Right lung (tissue), 10 donors: Measurements from ENCODE around the gene PHF12. TPM values are rescaled to one million over a fixed set of nuclear protein-coding genes. Genes with fewer than 3 reads are reported as not detected.

Experiments
- DNase-seq, 2 donors: peaks; one replicate each; pipeline ENCODE4 v3.0.0-alpha.2; 2013
- long read RNA-seq, 8 donors: transcript quantifications; one replicate each; lab custom pipeline, GENCODE V29; 2026
- polyA plus RNA-seq, 5 donors: library from polyadenylated mRNA; unstranded; fragments of 120-200 nt; gene quantifications; one replicate each; pipeline versions ENCODE4 v1.2.1 to v1.2.3, GENCODE V29; 2013; ENCODE audit warnings: inconsistent platforms in 1 of 5, low replicate concordance in 1 of 5; ENCODE audit not compliant: insufficient read length in 5 of 5, insufficient read depth in 1 of 5

PHF12 gene
- 10 to 100 TPM; 42.7 to 61.2 (median 57.0) TPM for polyA plus RNA-seq
- long read RNA-seq, donor 1, transcript PHF12-201 (9 exons, 2,957 nt) = major isoform, 7 of 12 reads
- long read RNA-seq, donor 1, partial matches to known transcripts = 5 of 12 reads
- long read RNA-seq, donor 1, other reads (novel, unspliced or antisense) = 0 of 12 reads
- long read RNA-seq, donor 2, partial matches to known transcripts = 5 of 8 reads
- long read RNA-seq, donor 2, other reads (novel, unspliced or antisense) = 0 of 8 reads
- long read RNA-seq, donor 3, partial matches to known transcripts = 0 of 6 reads
- long read RNA-seq, donor 3, other reads (novel, unspliced or antisense) = 0 of 6 reads
- long read RNA-seq, donor 4, partial matches to known transcripts = 0 of 1 reads
- long read RNA-seq, donor 4, other reads (novel, unspliced or antisense) = 0 of 1 reads
- long read RNA-seq, donor 5, transcript PHF12-201 (9 exons, 2,957 nt) = major isoform, 7 of 16 reads
- long read RNA-seq, donor 5, partial matches to known transcripts = 8 of 16 reads
- long read RNA-seq, donor 5, other reads (novel, unspliced or antisense) = 0 of 16 reads
- long read RNA-seq, donor 6, full-length matches to known transcripts = 7 of 12 reads
- long read RNA-seq, donor 6, partial matches to known transcripts = 5 of 12 reads
- long read RNA-seq, donor 6, other reads (novel, unspliced or antisense) = 0 of 12 reads
- long read RNA-seq, donor 7, full-length matches to known transcripts = 11 of 11 reads
- long read RNA-seq, donor 7, partial matches to known transcripts = 0 of 11 reads
- long read RNA-seq, donor 7, other reads (novel, unspliced or antisense) = 0 of 11 reads
- long read RNA-seq, donor 8, partial matches to known transcripts = 0 of 1 reads
- long read RNA-seq, donor 8, other reads (novel, unspliced or antisense) = 0 of 1 reads

DNA sequence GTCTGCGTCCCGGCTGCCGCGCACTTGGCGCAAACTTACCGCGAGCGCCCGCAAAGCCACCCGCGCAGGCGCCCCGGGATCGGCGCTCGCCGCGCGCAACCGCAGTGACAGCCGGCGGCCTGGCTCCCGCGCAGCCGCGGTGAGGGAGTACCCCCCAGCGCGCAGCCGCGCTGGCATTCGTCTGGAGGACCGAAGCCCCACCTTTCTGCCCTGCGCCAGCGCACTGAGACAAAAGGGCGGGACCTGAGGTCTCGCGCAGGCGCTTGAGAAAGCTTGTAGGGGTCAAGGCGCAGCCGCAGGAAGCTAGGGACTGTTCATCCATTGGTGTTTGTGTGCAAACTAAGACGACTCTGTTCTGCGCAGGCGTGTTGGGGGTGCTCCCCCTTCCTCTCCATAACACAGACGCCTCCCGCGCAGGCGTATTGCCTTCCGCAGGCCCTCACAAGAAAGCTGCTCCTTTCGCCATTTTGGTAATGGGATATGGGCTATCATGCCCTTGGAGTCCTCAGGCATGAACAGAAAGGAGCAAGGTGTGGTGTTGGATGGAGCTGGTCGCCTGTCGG lies at the start of gene PHF12:
Gene PHF12 (minus strand): TSS at position 91 of the 563 bp plus-strand sequence. CDS start 558 bp downstream, outside the sequence.
- DNase-seq = peak; percentile 100

DNA sequence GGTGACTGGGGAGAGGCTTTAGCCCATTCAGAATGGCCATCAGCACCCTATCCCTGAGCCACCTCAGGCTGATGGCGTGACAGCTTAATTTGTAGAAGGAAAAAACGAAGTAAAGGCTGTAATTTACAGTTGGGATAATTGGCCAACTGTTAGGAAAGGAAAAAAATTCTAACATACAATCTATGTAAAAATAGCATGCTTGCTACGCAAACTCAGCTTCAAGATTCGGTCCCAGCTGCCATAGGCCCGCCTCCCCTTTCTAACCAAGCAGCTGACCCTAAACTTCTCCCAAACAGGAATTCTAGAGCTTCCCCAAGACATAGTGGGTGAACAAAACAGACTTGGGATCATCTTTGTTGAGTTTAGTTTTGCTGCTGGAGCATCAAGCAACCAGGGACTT lies 49.7 kb upstream of the PHF12 start:
- no peak for DNase-seq

DNA sequence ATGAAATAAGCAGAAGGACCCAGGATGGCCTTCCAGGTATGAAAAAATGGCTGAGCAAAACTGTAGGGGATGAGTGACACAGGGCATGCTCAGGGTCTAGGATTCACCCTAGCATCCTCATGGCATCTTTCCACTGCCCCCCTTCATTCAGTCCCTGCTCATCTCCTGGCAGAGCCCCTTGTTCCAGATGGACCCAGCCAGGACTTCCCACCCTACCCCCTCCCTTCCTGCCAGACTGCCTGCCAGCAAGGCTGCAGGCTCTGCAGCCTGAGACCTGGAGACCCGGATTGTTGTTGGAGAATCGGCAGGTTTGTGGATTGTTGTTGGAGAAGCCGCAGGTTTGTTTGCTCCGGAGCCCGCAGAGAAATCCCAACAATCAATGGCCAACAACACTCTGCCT lies 47.9 kb upstream of the PHF12 start:
- no peak for DNase-seq

DNA sequence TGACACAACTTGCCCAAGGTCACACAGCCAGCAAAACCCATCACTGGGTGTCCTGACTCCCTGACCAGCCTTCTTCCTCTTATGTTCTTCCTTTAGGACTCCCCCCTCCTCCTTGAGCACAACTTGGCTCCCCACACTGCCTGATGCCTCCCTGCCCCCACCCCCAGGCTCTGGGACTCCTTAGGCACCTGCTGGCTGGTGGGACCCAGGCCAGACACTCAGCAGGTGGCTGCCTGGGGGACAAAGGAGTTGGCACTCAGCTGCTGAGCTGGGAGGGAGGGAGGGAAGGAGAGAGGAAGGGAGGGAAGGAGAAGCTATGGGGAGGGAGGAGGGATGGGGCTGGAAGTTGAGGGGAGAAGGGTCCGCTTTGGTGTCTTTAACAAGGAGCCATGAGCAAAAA lies 46.5 kb upstream of the PHF12 start:
- no peak for DNase-seq

DNA sequence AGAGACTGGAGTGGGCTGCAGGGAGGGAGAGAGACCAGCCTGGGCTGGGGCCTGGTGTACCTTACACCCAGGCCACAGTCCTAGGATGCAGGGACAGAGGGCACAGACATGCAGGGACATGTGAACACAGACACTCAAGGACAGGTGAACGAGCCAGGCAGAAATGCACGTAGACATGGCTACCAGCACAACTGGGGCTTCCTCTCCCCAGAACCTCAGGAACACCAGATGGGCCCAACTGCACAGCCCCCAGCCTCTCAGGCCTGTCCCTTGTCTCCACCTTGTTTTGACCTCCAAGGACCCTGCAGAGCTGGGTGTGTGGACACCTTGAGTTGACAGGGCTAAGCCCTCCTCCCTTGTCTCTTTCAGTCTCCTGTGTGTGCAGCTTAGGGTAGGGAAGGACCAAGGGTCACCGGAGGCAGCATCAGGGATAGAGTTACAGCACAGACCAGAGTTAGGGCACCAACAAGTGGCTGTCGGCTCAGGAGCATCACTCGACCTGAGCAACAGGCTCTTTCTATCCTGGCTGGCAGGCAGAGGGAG lies 45.3 kb upstream of the PHF12 start:
- DNase-seq = no peak

DNA sequence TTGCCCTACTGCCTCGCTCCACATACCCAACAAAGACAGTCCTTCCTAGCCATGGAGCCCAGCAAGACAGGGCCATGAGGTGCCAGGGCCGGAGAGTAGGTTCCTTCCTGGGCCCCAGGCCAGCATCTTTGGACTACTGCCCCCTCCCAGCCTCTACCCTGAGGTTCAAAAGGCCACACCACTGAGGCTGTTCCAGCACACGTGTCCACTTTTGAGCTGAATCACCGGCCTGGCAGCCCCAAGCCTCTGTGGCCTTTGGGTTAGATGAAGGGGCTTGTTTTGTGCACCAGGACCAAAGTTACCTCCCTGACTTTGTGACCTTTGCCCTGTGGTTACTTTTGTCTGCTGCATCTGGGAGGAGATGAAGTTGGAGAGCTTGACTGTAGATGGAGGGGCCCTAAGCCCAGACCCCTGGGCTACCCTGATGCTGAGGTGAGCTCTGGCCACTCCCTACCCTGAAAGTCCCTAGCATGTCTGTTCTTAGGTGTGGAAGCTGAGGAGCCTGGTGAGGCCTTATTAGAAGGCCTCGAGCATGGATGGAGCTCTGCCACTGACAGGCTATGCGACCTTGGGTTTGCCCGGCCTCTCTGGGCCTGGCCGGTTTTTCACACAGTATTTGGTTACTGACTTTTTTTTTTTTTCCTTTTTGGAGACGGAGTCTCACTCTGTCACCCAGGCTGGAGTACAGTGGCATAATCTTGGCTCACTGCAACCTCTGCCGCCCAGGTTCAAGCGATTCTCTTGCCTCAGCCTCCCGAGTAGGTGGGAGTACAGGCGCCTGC lies 42.5 kb upstream of the PHF12 start:
- no peak for DNase-seq

DNA sequence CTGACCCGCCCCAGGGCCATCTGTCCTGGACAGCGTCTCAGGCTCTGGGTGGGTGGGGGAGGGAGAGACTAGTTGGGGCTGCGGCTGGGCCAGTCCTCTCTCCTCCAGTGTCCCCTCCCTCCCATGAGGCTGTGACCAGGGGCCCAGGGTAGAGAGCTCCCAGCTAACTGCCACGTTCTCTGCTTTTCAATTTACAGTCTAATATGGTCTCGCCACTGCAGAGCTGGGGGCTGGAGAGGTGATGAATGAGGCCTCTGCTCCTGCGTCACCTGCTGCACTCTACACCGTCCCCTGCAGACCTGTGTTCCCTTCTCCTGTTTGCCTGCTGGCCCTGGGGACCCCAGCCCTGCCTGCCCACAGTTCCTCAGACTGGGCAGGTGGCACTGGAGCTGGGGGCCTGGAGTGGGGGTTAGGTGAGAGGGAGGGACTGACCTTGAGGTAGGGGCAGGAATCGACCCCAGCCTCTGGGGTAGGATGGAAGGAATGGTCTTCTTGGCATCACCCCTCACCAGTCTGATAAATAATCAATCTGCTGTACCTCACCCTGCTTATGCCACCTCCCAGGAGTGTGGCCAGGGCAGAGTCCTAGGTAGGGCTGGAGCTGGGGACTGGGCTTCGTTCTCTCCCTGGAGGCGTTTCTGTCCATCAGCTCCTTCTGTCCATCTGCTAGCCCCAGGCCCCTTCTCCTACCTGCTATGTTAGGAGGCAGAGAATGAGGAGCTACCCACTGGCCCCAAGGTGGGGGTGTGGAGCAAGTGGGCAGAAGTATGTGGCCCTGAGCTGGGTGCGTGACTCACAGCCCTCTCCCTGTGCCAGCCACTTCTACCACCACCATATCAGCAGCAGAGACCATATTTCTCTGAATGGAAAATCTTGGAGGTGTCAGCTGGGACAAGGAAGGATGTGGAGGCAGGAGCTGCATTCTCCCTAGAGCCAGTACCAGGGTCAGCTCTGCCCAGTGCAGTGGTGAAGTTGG lies 41.6 kb upstream of the PHF12 start:
- DNase-seq = no peak

DNA sequence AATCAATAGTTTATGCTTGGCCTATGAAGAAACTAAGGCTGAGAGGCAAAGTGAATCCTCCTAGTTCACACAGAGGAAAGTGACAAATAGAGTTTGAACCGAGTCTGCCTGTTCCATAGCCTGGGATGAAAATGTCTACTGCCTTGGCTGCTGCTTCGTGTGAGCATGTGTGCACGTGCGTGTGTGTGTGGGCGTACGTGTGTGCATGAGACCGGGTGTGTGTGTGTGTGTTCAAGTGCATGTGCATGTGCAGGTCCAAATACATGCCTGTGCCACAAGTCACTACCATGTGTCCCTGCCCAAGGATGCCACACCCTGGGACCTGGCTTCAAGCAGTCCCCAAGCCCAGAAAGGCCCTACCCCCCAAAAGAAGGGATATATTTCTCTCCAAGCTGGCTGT lies 40.9 kb upstream of the PHF12 start:
- no peak for DNase-seq

DNA sequence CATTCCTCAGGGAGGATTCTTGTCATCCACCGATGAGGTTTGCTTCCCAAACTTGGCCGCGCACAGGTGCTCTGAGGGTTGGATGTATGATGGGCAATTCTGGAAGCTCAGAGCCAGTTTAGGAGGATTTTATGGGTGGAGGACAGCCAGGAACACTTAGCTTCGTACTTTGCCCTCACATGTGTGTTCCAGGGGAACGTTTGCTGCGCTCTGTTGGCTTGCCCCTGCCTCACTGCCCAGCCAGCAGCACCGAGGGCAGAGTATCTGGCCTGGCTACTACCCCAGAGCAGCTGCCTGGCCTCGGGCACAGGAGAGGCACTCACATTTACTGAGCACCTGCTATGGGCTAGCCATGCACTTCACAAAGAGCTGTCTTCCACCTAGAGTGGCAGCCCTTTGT lies 40.5 kb upstream of the PHF12 start:
- no peak for DNase-seq

DNA sequence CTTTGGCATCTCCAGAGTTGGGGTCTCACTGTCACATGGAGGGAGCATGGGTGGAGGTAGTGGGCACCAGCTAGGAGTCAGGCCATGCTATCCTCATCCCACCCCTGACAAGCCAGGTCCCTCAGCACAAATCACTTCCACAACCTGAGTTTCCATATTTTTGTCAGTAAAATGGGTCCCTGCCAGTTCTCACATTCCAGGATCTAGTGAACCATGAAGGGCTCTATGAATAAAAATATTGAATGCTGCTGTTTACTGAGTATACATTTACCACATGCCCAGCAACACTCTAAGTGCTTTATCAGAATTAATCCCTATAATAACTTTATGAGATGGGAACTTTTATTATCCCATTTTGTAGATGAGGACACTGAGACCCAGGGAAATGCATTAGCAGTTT lies 37.7 kb upstream of the PHF12 start:
- no peak for DNase-seq

DNA sequence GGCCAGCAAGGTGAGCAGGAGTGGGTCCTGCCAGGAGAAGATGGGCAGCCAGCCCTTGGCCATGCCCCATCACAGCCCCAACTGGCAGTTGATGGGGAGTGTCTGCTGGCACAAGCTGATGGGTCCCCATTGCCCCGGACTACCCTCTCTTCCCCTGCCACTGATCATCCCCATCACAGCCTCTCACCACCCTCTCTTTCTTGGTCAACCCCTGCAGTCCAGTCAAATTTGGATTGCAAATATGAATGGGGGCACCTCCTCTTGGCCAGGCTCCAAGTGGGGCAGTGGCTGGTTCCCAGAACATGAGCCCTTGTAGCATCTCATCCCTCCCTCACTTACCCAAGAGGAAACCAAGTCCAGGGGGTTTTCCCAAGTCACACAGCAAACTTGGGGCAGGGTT lies 37.2 kb upstream of the PHF12 start:
- DNase-seq = no peak

DNA sequence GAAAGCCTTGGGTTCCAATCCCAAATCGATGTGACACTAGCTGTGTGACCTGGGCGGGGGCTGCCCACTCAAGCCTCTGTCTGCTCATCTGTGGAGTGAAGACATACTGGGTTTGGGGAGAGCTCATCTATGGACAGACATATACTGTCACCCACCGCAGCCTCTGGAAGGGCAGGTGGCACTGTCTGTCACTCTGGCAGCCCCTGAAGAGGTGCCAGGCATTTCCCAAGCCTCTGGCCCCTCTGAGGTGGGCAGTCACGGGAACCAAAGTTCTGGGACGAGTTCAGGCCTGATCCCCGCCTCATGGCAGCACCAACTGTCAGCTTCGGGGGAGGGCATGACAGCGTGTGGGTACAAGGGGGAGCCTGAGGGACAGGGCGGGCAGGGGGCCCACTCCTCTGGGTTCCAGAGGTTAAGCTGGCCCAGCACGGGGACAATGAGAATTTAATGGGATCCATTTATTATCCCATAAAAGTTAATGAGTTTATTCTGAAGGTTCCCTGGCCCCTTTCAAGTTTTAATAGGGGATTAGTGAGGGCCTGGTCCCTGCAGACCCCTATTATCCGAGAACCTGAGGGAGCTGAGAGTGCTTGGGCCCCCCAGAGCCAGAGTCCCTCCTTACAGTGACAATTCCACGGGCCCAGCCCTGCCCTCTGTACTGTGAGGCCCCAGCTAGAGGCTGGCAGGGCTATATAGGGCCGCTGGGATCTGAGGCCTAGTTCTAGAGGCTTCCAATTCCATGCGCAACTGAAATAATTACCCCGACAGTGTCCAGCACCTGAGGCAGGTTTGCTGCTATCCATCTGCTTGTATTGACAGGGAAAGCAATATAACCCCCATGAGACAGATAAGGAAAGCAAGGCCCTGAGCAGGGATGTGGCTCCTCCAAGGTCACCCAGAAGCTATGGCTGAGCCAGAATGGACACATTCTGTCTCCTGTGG lies 35.7 kb upstream of the PHF12 start:
- no peak for DNase-seq

DNA sequence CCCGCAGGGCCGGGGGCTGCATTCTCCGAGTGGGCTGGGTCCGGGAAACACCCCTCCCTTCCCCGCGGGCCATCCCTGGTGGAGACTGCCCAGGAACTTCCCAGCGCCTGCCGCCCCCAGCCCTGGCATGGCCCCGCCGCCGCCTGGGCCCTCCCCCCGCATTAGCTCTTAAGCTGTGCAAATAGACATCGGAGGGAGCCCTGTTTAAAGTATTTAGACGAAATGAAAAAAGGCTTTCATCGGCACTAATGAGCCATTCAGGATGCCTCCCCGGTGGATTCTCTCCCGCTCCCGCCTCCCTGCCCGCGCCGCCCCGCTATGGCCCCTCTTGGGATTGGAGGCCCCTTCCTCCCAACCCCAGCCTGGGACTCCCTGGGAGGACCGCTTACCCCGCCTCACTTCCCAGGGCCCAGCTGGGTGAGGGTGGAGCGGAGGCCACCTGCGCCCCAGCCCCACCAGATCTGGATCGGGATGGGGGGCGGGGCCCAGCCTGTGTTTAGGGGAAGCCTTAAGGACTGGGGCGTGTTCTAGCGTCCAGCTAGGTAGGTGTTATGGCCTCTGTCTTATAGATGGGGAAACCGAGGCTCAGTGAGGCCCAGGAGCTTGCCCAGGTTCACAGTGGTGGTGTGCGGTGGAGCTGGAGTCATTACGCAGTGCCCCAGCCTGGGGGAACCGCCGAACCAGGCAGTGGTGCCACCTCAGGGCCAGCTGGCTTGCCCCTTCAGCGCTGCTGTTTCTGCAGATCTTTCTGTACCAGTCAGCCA lies 34.8 kb upstream of the PHF12 start:
- DNase-seq = no peak

DNA sequence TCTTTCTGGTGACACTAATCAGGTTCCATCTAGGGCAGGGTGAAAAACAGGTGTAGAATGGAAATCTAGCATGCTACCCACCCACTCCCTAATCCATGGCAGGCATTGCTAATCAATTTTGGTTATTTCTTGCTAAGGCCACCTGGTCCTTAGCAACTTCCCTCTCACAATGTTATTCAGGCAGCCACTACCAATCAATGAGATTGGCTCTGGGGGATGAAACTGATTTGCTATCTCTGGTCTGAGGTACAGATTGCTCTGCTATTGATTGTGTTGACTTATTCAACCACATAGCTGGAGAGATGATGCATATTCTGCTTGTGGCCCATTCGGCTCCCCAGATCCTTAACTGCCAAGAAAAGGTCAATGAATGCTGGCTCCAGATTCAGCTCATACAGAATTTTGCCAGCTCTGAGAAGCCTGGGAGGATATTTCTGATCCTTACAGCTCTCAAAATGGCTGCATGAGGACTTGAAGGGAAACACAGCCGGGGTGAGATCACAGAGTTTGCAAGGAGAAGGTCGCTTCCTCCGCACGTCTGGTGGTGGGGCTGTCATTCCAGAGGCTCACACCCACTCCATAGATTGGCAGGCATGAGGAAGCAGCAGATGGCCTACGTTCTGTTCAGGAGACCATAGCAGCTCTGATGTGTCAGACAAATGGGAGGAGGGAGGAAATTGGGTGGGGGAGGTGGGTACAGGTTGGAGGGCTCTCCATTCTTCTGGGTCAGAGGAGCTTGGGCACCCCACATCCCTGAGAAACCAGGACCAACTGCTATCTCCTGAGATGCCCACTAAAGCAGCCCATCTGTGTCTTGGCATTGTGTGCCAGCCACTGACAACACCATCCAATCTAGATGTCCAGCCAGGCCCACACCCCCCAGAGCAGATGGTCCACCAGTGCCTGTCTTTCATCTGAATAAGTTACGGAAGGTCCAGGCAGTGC lies 32.2 kb upstream of the PHF12 start:
- DNase-seq = no peak

DNA sequence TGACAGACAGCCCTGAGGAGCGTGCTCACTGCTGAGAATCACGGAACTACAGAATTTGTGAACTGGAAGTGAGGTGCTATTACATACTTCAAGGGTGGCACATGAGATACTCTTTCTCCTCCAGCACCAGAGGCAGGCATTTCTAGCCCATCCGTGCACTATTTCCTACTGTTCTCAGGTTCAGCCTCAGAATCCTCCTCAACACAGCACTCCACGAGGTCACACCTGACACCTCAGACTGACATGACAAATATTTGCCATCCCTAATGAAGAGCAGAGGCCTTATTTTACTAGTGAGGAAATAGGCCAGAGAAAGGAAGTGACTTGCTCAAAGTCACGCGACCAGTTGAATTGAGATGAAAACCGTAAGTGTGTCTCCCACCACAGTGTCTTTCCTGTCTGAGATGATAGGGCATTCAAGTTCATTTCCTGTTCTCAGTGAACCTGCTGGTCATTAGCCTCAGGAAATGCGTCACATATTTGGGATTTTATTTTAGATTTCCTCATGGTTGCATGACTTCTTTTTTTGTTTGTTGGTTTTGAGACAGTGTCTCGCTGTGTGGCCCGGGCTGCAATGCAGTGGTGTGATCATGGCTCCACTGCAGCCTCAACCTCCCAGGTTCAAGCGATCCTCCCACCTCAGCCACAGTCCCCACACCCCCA lies 30.9 kb upstream of the PHF12 start:
- peak in 1 of 2 donors; percentile 17 for DNase-seq

DNA sequence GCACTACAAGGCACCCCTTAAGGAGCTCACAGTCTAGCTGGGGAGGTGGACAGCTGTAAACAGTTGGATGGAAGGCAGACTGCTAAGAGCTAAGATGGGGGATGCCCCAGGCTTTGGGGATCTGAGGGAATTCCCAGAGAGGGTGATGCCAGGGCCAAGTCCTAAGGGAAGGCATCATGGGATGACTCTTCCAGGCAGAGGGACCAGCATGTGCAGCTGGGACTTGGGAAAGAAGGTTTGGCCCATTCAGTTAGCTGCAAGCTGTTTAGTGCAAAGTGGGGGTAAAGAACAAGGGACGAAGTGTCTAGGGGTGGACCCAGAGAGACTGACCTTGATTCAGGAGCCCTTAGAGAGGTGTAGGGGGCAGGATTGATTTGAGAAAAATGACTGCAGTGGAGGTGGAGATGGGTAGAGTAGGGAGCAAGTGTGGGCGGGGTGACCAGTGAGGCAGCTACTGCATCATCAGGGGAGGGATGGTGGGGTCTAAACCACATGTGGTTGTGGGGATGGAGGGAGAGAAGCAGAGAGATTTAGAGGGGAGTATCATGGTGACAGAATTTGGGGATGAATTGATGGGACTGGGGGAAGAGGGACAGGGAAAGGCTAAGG lies 27.1 kb upstream of the PHF12 start:
- no peak for DNase-seq
